Neural cell (in vitro differentiated cells): ENCODE data around the gene TRAF2. TPM values are rescaled to one million over a fixed set of nuclear protein-coding genes. Genes with fewer than 3 reads are reported as not detected.

Source experiments
- H2AFZ ChIP-seq: fragments of 200-600, 300-800 bp; sonication (generic), shearing (Covaris generic); 2 replicates; pipeline ENCODE4 v1.6.0; 2014; ENCODE audit warnings: low read depth, mild to moderate bottlenecking, antibody characterized with exemption, low read length, moderate library complexity
- H3F3A ChIP-seq: fragments of 200-600 bp; shearing (Covaris generic); 2 replicates; pipeline ENCODE4 v1.6.1; 2016; ENCODE audit warnings: mild to moderate bottlenecking, moderate library complexity, mixed read lengths, antibody characterized with exemption, low read length; ENCODE audit not compliant: insufficient read depth, poor library complexity, severe bottlenecking
- H3K27ac ChIP-seq: fragments of 200-600, 300-800 bp; sonication (generic), shearing (Covaris generic); 2 replicates; pipeline ENCODE4 v1.5.1; 2014; ENCODE audit warnings: mild to moderate bottlenecking, low read length, moderate library complexity
- H3K27me3 ChIP-seq: fragments of 300-800, 200-600 bp; sonication (generic), shearing (Covaris generic); 2 replicates; pipeline ENCODE4 v1.6.0; 2014; ENCODE audit warnings: mild to moderate bottlenecking, low read depth, low read length, moderate library complexity; ENCODE audit not compliant: insufficient read depth
- H3K36me3 ChIP-seq: fragments of 300-800, 200-600 bp; sonication (generic), shearing (Covaris generic); 2 replicates; pipeline ENCODE4 v1.5.1; 2014; ENCODE audit warnings: mild to moderate bottlenecking, antibody characterized with exemption, low read length, moderate library complexity; ENCODE audit not compliant: insufficient read depth
- H3K4me2 ChIP-seq: fragments of 300-800, 200-600 bp; sonication (generic), shearing (Covaris generic); 2 replicates; pipeline ENCODE4 v1.6.0; 2014; ENCODE audit warnings: mild to moderate bottlenecking, low read length
- H3K4me3 ChIP-seq: fragments of 300-800, 200-600 bp; sonication (generic), shearing (Covaris generic); 2 replicates; pipeline ENCODE4 v1.5.1; 2014; ENCODE audit warnings: mild to moderate bottlenecking, low read length, moderate library complexity
- H3K79me2 ChIP-seq: fragments of 200-600 bp; shearing (Covaris generic); replicated peaks from 2 replicates; pipeline ENCODE4 v1.6.0; 2014; ENCODE audit warnings: mild to moderate bottlenecking, low read length, moderate library complexity; ENCODE audit not compliant: insufficient read depth
- H3K9ac ChIP-seq: fragments of 300-800, 200-600 bp; sonication (generic), shearing (Covaris generic); 2 replicates; pipeline ENCODE4 v1.6.1; 2016; ENCODE audit warnings: mild to moderate bottlenecking, low read length, mixed read lengths
- H3K9me2 ChIP-seq: fragments of 200-600 bp; shearing (Covaris generic); 2 replicates; pipeline ENCODE4 v1.6.1; 2016; ENCODE audit warnings: mild to moderate bottlenecking, low read length, mixed read lengths; ENCODE audit not compliant: insufficient read depth
- H3K9me3 ChIP-seq: fragments of 200-600, 300-800 bp; sonication (generic), shearing (Covaris generic); 2 replicates; pipeline ENCODE4 v1.6.1; 2016; ENCODE audit warnings: mild to moderate bottlenecking, mixed run types, low read length, moderate library complexity, mixed read lengths
- H4K20me1 ChIP-seq: fragments of 200-600 bp; shearing (Covaris generic); 2 replicates; pipeline ENCODE4 v1.6.1; 2016; ENCODE audit warnings: mild to moderate bottlenecking, mixed run types; ENCODE audit not compliant: insufficient read depth
- CTCF ChIP-seq: fragments of 450-650 bp; IDR thresholded peaks from 2 replicates; pipeline ENCODE4 v1.5.1; 2014; ENCODE audit warnings: antibody characterized with exemption, mild to moderate bottlenecking, moderate library complexity; ENCODE audit not compliant: poor library complexity, severe bottlenecking
- EP300 ChIP-seq: fragments of 450-650 bp; conservative IDR thresholded peaks from 2 replicates; pipeline ENCODE4 v1.6.1; 2014; ENCODE audit warnings: antibody characterized with exemption, mild to moderate bottlenecking, moderate library complexity; ENCODE audit not compliant: poor library complexity, severe bottlenecking
- EZH2 ChIP-seq: fragments of 200-600, 300-800 bp; shearing (Covaris generic), sonication (generic); IDR thresholded peaks from 2 replicates; pipeline ENCODE4 v1.6.1; 2014; ENCODE audit warnings: antibody characterized with exemption, low read length, borderline replicate concordance, mild to moderate bottlenecking; ENCODE audit not compliant: insufficient read depth, poor library complexity, severe bottlenecking
- MXI1 ChIP-seq: fragments of 450-650 bp; conservative IDR thresholded peaks from 2 replicates; pipeline ENCODE4 v1.6.1; 2014; ENCODE audit warnings: antibody characterized with exemption, mild to moderate bottlenecking; ENCODE audit not compliant: poor library complexity, severe bottlenecking
- POLR2AphosphoS5 ChIP-seq: IDR thresholded peaks from 2 replicates; pipeline ENCODE4 v1.6.1; 2012
- RAD21 ChIP-seq: fragments of 450-650 bp; conservative IDR thresholded peaks from 2 replicates; pipeline ENCODE4 v1.6.1; 2014; ENCODE audit warnings: antibody characterized with exemption, mild to moderate bottlenecking, moderate library complexity
- SMC3 ChIP-seq: fragments of 450-650 bp; conservative IDR thresholded peaks from 2 replicates; pipeline ENCODE4 v1.6.1; 2014; ENCODE audit warnings: antibody characterized with exemption, mild to moderate bottlenecking, moderate library complexity; ENCODE audit not compliant: poor library complexity
- TAF1 ChIP-seq: IDR thresholded peaks from 2 replicates; pipeline ENCODE4 v1.6.1; 2012; ENCODE audit warnings: low read depth
- polyA plus RNA-seq: library from polyadenylated mRNA; depleted of rRNA; stranded (reverse); fragments of >200 nt; gene quantifications from 2 replicates; pipeline ENCODE4 v1.2.3, GENCODE V29; 2014
- TF ChIP-seq, protein P1 (sequence below): IDR thresholded peaks from 2 replicates; pipeline ENCODE4 v1.6.1; 2012; ENCODE audit warnings: borderline replicate concordance

The TRAF2 gene
- polyA plus RNA-seq, 1 donor from 2014 or later, result 14.6 TPM

DNA sequence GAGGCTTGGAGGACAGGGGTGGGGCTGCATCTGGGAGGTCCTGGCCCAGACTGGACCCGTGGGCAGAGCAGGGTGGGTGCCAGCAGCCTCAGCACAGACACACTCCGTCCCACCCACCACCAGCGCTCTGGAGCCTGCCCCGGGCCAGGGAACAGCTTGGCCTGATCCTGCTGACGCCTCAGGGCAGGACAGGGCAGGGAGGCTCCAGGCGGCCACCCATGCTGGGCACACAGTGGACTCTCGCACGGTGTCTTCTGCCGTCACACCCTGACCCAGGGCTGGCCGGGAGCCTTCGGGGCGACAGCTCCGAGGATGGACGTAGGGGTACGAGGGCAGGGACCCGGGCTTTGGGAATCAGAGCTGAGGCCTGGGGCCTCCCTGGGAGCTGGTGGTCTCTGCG lies 82.8 kb downstream of the TRAF2 start:
- Histone ChIP-seq H3K9me2 (no peaks in the 10 kb centered on the region), H3K27ac (no peak overlapping the region), H3K9me3 (no peaks in the 10 kb centered on the region), H3K79me2 (no peaks in the 10 kb centered on the region), H3K9ac (no peak overlapping the region), H3K4me3 (no peak overlapping the region), H2AFZ (no peak overlapping the region), H3K36me3 (no peaks in the 10 kb centered on the region), H3K27me3 (no peaks in the 10 kb centered on the region), H3F3A (no peaks in the 10 kb centered on the region), H4K20me1 (no peaks in the 10 kb centered on the region), H3K4me2 (no peak overlapping the region)
- TF ChIP-seq SMC3, result no peak
- TF ChIP-seq, protein P1, sequence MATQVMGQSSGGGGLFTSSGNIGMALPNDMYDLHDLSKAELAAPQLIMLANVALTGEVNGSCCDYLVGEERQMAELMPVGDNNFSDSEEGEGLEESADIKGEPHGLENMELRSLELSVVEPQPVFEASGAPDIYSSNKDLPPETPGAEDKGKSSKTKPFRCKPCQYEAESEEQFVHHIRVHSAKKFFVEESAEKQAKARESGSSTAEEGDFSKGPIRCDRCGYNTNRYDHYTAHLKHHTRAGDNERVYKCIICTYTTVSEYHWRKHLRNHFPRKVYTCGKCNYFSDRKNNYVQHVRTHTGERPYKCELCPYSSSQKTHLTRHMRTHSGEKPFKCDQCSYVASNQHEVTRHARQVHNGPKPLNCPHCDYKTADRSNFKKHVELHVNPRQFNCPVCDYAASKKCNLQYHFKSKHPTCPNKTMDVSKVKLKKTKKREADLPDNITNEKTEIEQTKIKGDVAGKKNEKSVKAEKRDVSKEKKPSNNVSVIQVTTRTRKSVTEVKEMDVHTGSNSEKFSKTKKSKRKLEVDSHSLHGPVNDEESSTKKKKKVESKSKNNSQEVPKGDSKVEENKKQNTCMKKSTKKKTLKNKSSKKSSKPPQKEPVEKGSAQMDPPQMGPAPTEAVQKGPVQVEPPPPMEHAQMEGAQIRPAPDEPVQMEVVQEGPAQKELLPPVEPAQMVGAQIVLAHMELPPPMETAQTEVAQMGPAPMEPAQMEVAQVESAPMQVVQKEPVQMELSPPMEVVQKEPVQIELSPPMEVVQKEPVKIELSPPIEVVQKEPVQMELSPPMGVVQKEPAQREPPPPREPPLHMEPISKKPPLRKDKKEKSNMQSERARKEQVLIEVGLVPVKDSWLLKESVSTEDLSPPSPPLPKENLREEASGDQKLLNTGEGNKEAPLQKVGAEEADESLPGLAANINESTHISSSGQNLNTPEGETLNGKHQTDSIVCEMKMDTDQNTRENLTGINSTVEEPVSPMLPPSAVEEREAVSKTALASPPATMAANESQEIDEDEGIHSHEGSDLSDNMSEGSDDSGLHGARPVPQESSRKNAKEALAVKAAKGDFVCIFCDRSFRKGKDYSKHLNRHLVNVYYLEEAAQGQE, result no peak
- TF ChIP-seq EP300, result no peak
- TF ChIP-seq EZH2, result no peak
- TF ChIP-seq POLR2AphosphoS5, result no peak
- TF ChIP-seq TAF1, result no peak
- TF ChIP-seq RAD21, result no peak
- no peak for TF ChIP-seq CTCF
- no peak for TF ChIP-seq MXI1

DNA sequence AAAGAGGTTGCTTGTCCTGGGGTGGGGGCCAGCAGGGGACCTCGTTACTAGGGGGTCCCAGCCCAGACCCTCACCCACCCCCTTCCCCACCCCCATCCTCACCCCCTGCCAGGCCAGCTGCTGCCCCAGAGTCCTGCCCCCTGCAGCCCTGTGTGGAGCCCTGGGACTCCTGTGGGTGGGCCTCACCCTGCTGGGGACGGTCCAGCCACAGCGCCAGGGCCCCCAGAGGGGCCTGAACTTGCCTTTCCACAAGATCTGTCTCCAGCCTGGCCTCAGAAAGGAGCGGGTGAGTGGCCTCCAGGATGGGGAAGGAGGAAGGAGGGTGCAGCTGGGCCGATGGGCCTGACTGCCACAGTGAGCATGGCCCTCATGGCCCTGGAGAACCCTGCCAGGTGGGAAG lies 83.5 kb downstream of the TRAF2 start:
- H3K36me3 ChIP-seq, result no peaks in the 10 kb centered on the region
- no peaks in the 10 kb centered on the region for H3K79me2 ChIP-seq
- no peaks in the 10 kb centered on the region for H3K27me3 ChIP-seq
- no peaks in the 10 kb centered on the region for H3K9me3 ChIP-seq
- H3K4me2 ChIP-seq, result no peak overlapping the region
- no peak overlapping the region for H3K27ac ChIP-seq
- TF ChIP-seq CTCF (no peak), MXI1 (no peak)
- H3F3A ChIP-seq, result no peaks in the 10 kb centered on the region
- no peaks in the 10 kb centered on the region for H3K9me2 ChIP-seq
- no peaks in the 10 kb centered on the region for H4K20me1 ChIP-seq
- no peak overlapping the region for H2AFZ ChIP-seq
- H3K9ac ChIP-seq, result no peak overlapping the region
- H3K4me3 ChIP-seq, result no peak overlapping the region
